ENCODE results near the gene CERK. TPM values are rescaled to one million over a fixed set of nuclear protein-coding genes. Genes with fewer than 3 reads are reported as not detected.
A peak's percentile ranks its signal among the peaks of the same experiment; 100 is the strongest.
"Not testable (repeated sequence)": the region's sequence is repeated elsewhere in the genome, so short reads cannot be mapped to it uniquely, and the experiment has no call there.

Gene CERK
- total RNA-seq, 4 donors from 2014 or later = 37.3 to 51.1 (median 48.0) TPM

GRCh38 chr22:46636221-46637002 is 101.6 kb downstream of the CERK start:
- Histone ChIP-seq H3K4me3 (no peak overlapping the region), H3K27me3 (no peaks in the 10 kb centered on the region), H3K4me1 (peaks cover 18 to 41% (median 35%) of the 10 kb centered on the region in 4 donors), H3K9me3 (no peaks in the 10 kb centered on the region), H3K27ac (replicated peaks in 1 of 4) (peak overlapping the region in 1 of 4 donors; percentile 13), H3K36me3 (peaks cover 0 to 3% (median 0%) of the 10 kb centered on the region in 4 donors)
- no peak for DNase-seq (ENCODE audit: extremely low spot score)
- TF ChIP-seq CTCF (IDR thresholded peaks at IDR 0.05) (no peak), POLR2AphosphoS5 (IDR thresholded peaks at IDR 0.05) (no peak), POLR2A (IDR thresholded peaks at IDR 0.05; ENCODE audit: low read depth) (no peak), EP300 (IDR thresholded peaks at IDR 0.05) (no peak)
- WGBS = 78% methylated on average over 14 of the region's 29 CpGs
- intact Hi-C loops (cut with DNase I) = no loop called here

GRCh38 chr22:46635756-46636155 is 102.3 kb downstream of the CERK start:
- TF ChIP-seq CTCF (IDR thresholded peaks at IDR 0.05) (no peak), EP300 (IDR thresholded peaks at IDR 0.05) (no peak), POLR2A (IDR thresholded peaks at IDR 0.05; ENCODE audit: low read depth) (no peak), POLR2AphosphoS5 (IDR thresholded peaks at IDR 0.05) (no peak)
- peaks cover 18 to 34% (median 29%) of the 10 kb centered on the region in 4 donors for H3K4me1 ChIP-seq
- no peak overlapping the region for H3K4me3 ChIP-seq
- no peaks in the 10 kb centered on the region for H3K9me3 ChIP-seq
- no CpG with 5 or more reads among the region's 11 CpGs for WGBS
- peak overlapping the region in 1 of 4 donors; percentile 13 for H3K27ac ChIP-seq (replicated peaks in 1 of 4)
- peaks cover 0 to 4% (median 2%) of the 10 kb centered on the region in 4 donors for H3K36me3 ChIP-seq
- no peak for DNase-seq (ENCODE audit: extremely low spot score)
- H3K27me3 ChIP-seq = no peaks in the 10 kb centered on the region
- intact Hi-C loops (cut with DNase I) = no loop called here

- 48% methylated on average over 22 of the region's 30 CpGs for WGBS
- DNase-seq (ENCODE audit: extremely low spot score); H3K4me3 ChIP-seq; H3K27ac ChIP-seq (replicated peaks in 1 of 4); intact Hi-C loops (cut with DNase I); H3K9me3 ChIP-seq; H3K27me3 ChIP-seq: not testable (repeated sequence)
- Histone ChIP-seq H3K36me3 (peaks cover 0 to 10% (median 5%) of the 10 kb centered on the region in 4 donors), H3K4me1 (peaks cover 18 to 29% (median 25%) of the 10 kb centered on the region in 4 donors)
Measured at GRCh38 chr22:46634973-46635685, 102.9 kb downstream of the CERK start.

Other genes starting within 250 kb of the CERK start
- 1 to 10 TPM; 2.5 to 2.7 (median 2.6) TPM for gene CELSR1, start 200.6 kb downstream of the CERK start, total RNA-seq
- gene GRAMD4, start 117.9 kb downstream of the CERK start, total RNA-seq = 100 to 1,000 TPM in 1 of 4 donors, 10 to 100 TPM in 3; 20.0 to 126 (median 63.8) TPM
- 10 to 100 TPM; 15.2 to 20.7 (median 18.8) TPM for gene TBC1D22A, start 24.4 kb upstream of the CERK start, total RNA-seq

Data from esophagus muscularis mucosa (tissue), 4 donors.